SKM-1 treated with dmso at 0.1 percent for 144 hours (cell line): Measurements from ENCODE around the gene LY6G5C.
A peak's percentile ranks its signal among the peaks of the same experiment; 100 is the strongest.
"Not testable (repeated sequence)": the region's sequence is repeated elsewhere in the genome, so short reads cannot be mapped to it uniquely, and the experiment has no call there.

Source experiments
- DNase-seq: peaks from one replicate; lab custom pipeline; 2025; ENCODE audit not compliant: unreplicated experiment; lab: John Stamatoyannopoulos, UW

Gene LY6G5C

GRCh38 chr6:31715022-31715958 is 34.4 kb upstream of the LY6G5C start, which contains the start of gene LY6G6D:
Gene LY6G6D, plus strand, starts transcription at chr6:31715348. Its CDS starts 8 bp downstream, at chr6:31715356.
- no peak for DNase-seq

GRCh38 chr6:31713991-31714684 is 33.3 kb upstream of the LY6G5C start:
- no peak for DNase-seq

GRCh38 chr6:31713465-31713864 is 32.6 kb upstream of the LY6G5C start:
- DNase-seq: no peak

- no peak for DNase-seq
Observed at GRCh38 chr6:31712296-31712695, 31.4 kb upstream of the LY6G5C start.

GRCh38 chr6:31711233-31711632 is 30.4 kb upstream of the LY6G5C start:
- no peak for DNase-seq

GRCh38 chr6:31710523-31711219 is 29.8 kb upstream of the LY6G5C start:
- no peak for DNase-seq

- DNase-seq: not testable (repeated sequence)
Observed at GRCh38 chr6:31709157-31709556, 28.3 kb upstream of the LY6G5C start.

GRCh38 chr6:31708224-31708623 is 27.4 kb upstream of the LY6G5C start:
- DNase-seq: no peak

GRCh38 chr6:31707701-31708100 is 26.8 kb upstream of the LY6G5C start:
- DNase-seq: no peak

GRCh38 chr6:31706599-31706998 is 25.7 kb upstream of the LY6G5C start, which contains the start of gene LY6G6F:
Gene LY6G6F, plus strand, starts transcription at chr6:31706866. Its CDS starts 41 bp downstream, at chr6:31706907.
- no peak for DNase-seq

- no peak for DNase-seq
Observed at GRCh38 chr6:31705931-31706330, 25.1 kb upstream of the LY6G5C start.

GRCh38 chr6:31702819-31703716 is 22.2 kb upstream of the LY6G5C start, which contains the start of gene ABHD16A:
Gene ABHD16A, minus strand, starts transcription at chr6:31703324. Its CDS starts 43 bp downstream, at chr6:31703281.
- DNase-seq: peak; percentile 96

- no peak for DNase-seq
Observed at GRCh38 chr6:31702405-31702818, 21.5 kb upstream of the LY6G5C start.

GRCh38 chr6:31701666-31702404 is 21.0 kb upstream of the LY6G5C start:
- no peak for DNase-seq

GRCh38 chr6:31700740-31701401 is 20.0 kb upstream of the LY6G5C start:
- DNase-seq: no peak

- no peak for DNase-seq
Observed at GRCh38 chr6:31697555-31697954, 16.7 kb upstream of the LY6G5C start.

GRCh38 chr6:31693535-31693934 is 12.7 kb upstream of the LY6G5C start:
- no peak for DNase-seq

- DNase-seq: no peak
Observed at GRCh38 chr6:31692886-31693285, 12.0 kb upstream of the LY6G5C start.

- DNase-seq: no peak
Observed at GRCh38 chr6:31692353-31692752, 11.5 kb upstream of the LY6G5C start.
